ENCODE measurements around the gene ZFHX2. TPM values are rescaled to one million over a fixed set of nuclear protein-coding genes. Genes with fewer than 3 reads are reported as not detected.
A peak's percentile ranks its signal among the peaks of the same experiment; 100 is the strongest.

The ZFHX2 gene
- total and polyA plus RNA-seq, 2 of the 13 experiments (the other 11 are each of a cell fraction or from before 2014, with no cell fraction given), result 0.17 to 0.44 TPM

DNA sequence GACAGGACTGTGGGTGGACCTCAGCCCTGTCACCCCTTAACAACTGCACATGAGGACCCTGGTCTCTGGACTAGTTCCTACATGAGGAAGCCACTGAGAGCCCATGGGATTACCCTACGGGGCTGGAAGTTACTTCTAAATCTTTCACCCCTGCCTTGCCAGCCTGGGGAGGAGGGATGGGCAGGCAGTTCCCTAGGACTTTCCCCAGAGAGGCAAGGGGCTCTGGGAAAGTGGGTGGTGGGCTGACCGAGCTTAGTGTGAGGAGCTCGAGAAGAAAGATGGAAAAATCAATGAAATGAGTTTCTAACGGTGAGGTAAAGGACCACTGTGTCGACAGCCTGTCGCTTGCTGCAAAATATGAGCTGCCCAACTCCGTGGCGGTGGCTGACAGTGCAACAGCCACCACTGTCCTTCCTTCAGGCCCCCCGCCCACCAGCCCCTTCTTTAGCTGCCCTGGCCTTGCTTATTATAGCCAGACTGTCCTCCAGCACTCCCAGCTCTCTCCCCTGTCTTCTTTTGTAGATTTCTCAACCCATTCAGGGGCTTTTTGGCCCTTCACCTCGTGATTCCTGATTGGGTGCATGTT is 5.0 kb downstream of the ZFHX2 start:
- ChIA-PET CTCF (ENCODE audit: low intra/inter-chr PET ratio, low total read pairs) (no interaction called here), POLR2A (interaction anchor here (0.8 to 1.8 kb wide), 8 partner anchors 8 to 225 kb away, joined by 3 to 11 read pairs (median 4); partner anchors contain the start of gene PABPN1)
- no peaks in the 10 kb centered on the region for H3K36me3 ChIP-seq (replicated peaks in 1 of 2; ENCODE audit: control insufficient read depth in 1 of 2, insufficient read depth in 2 of 2, low read length in 2 of 2)
- H3K9me3 ChIP-seq (ENCODE audit: low read length), result no peaks in the 10 kb centered on the region
- FAIRE-seq, result no peak
- DNase-seq (ENCODE audit: low spot score), result no peak
- ATAC-seq, result peak; percentile 37
- BruUV-seq (replicated peaks), result no TSS peak
- no peaks in the 10 kb centered on the region for H3K79me2 ChIP-seq (ENCODE audit: insufficient read depth, low read length)
- H2AFZ ChIP-seq (ENCODE audit: low read length), result no peak overlapping the region
- WGBS (ENCODE audit: low lambda C conversion rate), result 34% methylated on average over 10 of the region's 10 CpGs
- no peak overlapping the region for H3K27ac ChIP-seq (ENCODE audit: extremely low read length, insufficient read depth, low read length)
- H3K4me2 ChIP-seq (ENCODE audit: low read depth, low read length), result peak overlapping the region; percentile 10
- H4K20me1 ChIP-seq (ENCODE audit: insufficient read depth, low read length), result no peaks in the 10 kb centered on the region
- no peaks in the 10 kb centered on the region; a peak in 1 of 5 replicates for H3K27me3 ChIP-seq (ENCODE audit: control insufficient read depth in 1 of 2, insufficient read depth in 2 of 2, low read length in 2 of 2)
- in situ Hi-C loops (cut with HindIII; ENCODE audit: extremely low pct_ligation_motif_present, low pct_unique_long_range_greater_than_20kb), result no loop called here
- intact Hi-C loops (cut with micrococcal nuclease; ENCODE audit: unreplicated experiment), result no loop called here
- H3K4me1 ChIP-seq (ENCODE audit: insufficient read depth, low read length), result peaks cover 67% of the 10 kb centered on the region
- no peak overlapping the region for H3K9ac ChIP-seq (ENCODE audit: insufficient read depth, low read depth, low read length)
- no peak overlapping the region for H3K4me3 ChIP-seq (replicated peaks in 1 of 3; ENCODE audit: insufficient read depth in 1 of 3, low read depth in 2 of 3, low read length in 3 of 3)
- TF ChIP-seq PHF8 (CRISPR knock-in tag; IDR thresholded peaks at IDR 0.05) (no peak), NFRKB (IDR thresholded peaks at IDR 0.05) (no peak), ZNF775 (CRISPR knock-in tag; IDR thresholded peaks at IDR 0.05; ENCODE audit: borderline replicate concordance) (no peak), CSRNP1 (CRISPR knock-in tag; IDR thresholded peaks at IDR 0.05) (0 out of 2 replicates have a peak, but pooled peaks have one; percentile 45), NR2C2 (CRISPR knock-in tag; IDR thresholded peaks at IDR 0.05; ENCODE audit: borderline replicate concordance) (0 out of 2 replicates have a peak, but pooled peaks have one; percentile 16), ZNF746 (CRISPR knock-in tag; IDR thresholded peaks at IDR 0.05) (no peak), ZBTB7A (CRISPR knock-in tag; IDR thresholded peaks at IDR 0.05) (peak; percentile 34; the same call in 1 of the 2 replicates), TMF1 (CRISPR knock-in tag; IDR thresholded peaks at IDR 0.05; ENCODE audit: low read depth) (0 out of 2 replicates have a peak, but pooled peaks have one; percentile 59), ZNF691 (CRISPR knock-in tag; IDR thresholded peaks at IDR 0.05; ENCODE audit: borderline replicate concordance, low read depth) (no peak; the same call in 1 of the 2 replicates), E2F2 (CRISPR knock-in tag; IDR thresholded peaks at IDR 0.05; ENCODE audit: borderline replicate concordance) (no peak), ZNF20 (CRISPR knock-in tag; IDR thresholded peaks at IDR 0.05) (no peak), ZNF850 (CRISPR knock-in tag; conservative IDR thresholded peaks at IDR 0.05) (no peak), ATF7-NPFF (CRISPR knock-in tag; IDR thresholded peaks at IDR 0.05; ENCODE audit: low read depth) (no peak), NR2F1 (CRISPR knock-in tag; IDR thresholded peaks at IDR 0.05) (0 out of 4 replicates have a peak, but pooled peaks of 1 of the 2 experiments have one; percentile 31)
- TF ChIP-seq, protein P1, sequence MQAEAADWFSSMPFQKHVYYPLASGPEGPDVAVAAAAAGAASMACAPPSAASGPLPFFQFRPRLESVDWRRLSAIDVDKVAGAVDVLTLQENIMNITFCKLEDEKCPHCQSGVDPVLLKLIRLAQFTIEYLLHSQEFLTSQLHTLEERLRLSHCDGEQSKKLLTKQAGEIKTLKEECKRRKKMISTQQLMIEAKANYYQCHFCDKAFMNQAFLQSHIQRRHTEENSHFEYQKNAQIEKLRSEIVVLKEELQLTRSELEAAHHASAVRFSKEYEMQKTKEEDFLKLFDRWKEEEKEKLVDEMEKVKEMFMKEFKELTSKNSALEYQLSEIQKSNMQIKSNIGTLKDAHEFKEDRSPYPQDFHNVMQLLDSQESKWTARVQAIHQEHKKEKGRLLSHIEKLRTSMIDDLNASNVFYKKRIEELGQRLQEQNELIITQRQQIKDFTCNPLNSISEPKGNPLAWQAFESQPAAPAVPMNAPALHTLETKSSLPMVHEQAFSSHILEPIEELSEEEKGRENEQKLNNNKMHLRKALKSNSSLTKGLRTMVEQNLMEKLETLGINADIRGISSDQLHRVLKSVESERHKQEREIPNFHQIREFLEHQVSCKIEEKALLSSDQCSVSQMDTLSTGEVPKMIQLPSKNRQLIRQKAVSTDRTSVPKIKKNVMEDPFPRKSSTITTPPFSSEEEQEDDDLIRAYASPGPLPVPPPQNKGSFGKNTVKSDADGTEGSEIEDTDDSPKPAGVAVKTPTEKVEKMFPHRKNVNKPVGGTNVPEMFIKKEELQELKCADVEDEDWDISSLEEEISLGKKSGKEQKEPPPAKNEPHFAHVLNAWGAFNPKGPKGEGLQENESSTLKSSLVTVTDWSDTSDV (CRISPR knock-in tag; IDR thresholded peaks at IDR 0.05), result 0 out of 2 replicates have a peak, but pooled peaks have one; percentile 79

All from HepG2 (cell line).